Cardiac muscle cell (in vitro differentiated cells and primary cell): ENCODE data around the gene EHBP1L1. TPM values are rescaled to one million over a fixed set of nuclear protein-coding genes. Genes with fewer than 3 reads are reported as not detected.

Experiments used
- DNase-seq, 2 donors: peaks; one replicate each; pipeline versions ENCODE4 v3.0.0 to v3.0.0-alpha.2; 2010 to 2017; ENCODE audit warnings: low read depth in 1 of 2, low spot score in 1 of 2
- H3K27ac ChIP-seq: fragments of 200-600 bp; sonication (generic); 2 replicates; pipeline ENCODE4 v1.5.1; 2016
- H3K27me3 ChIP-seq: fragments of 200-600 bp; sonication (generic); 2 replicates; pipeline ENCODE4 v1.6.0; 2016; ENCODE audit warnings: control low read depth
- H3K36me3 ChIP-seq: fragments of 200-600 bp; sonication (generic); 2 replicates; pipeline ENCODE4 v1.5.1; 2016; ENCODE audit warnings: control low read depth
- H3K4me1 ChIP-seq: fragments of 200-600 bp; sonication (generic); 2 replicates; pipeline ENCODE4 v1.8.1; 2017; ENCODE audit warnings: low read depth, mild to moderate bottlenecking, mixed run types
- H3K4me3 ChIP-seq: fragments of 200-600 bp; sonication (generic); 2 replicates; pipeline ENCODE4 v1.5.1; 2016; ENCODE audit warnings: mild to moderate bottlenecking
- H3K9me3 ChIP-seq: fragments of 200-600 bp; sonication (generic); 2 replicates; pipeline ENCODE4 v1.5.1; 2017; ENCODE audit warnings: low read depth, mild to moderate bottlenecking, control low read depth
- polyA plus RNA-seq: library from polyadenylated mRNA; unstranded; fragments of >200 nt; fragmentation: Nextera tagmentation; extraction: Ambion mirVana; gene quantifications from 2 replicates; pipeline ENCODE4 v1.2.1, GENCODE V29; 2016
- total RNA-seq: library from RNA; depleted of rRNA; stranded (reverse); fragments of >200 nt; gene quantifications from 2 replicates; pipeline ENCODE4 v1.2.3, GENCODE V29; 2016
- TF ChIP-seq, protein P1 (sequence below): IDR thresholded peaks from 2 replicates; pipeline ENCODE4 v1.5.1; 2012; ENCODE audit warnings: low read depth, mild to moderate bottlenecking, low read length

The EHBP1L1 gene
- total and polyA plus RNA-seq, 2 experiments from 2014 or later = 14.2 to 50.5 TPM

DNA sequence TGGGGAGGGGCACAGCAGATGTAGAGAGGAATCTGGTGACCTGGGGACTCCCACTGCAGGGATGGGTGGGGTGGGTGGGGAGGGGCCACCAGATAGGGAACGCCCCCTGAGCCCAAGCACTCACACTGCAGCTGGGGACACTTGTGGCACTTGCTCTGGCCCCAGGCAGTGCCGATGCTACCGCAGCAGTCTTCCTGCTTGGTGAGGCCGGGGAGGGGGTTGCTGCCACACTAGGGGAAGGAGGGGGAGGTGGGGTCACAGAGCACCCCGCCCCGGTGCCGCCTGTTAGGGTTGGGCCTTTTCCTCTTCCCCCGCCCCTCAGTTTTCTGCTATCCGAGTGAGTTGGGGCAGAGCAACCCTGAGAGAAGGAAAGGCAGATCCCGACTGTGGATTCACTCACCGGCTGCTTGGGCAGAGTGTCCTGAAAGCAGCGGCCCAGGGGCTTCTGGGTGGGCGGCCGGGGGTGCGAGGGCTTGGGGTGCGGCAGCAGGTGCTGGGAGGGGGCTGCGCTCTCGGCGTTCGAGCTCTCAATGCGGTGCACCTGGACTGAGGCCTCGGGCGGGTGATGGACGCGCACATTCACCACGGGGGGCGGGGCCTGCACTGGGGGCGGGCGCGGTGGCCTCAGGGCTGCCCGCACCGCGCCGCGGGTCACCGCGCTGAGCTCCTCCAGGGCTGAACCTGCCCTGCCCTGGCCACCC lies 22.4 kb upstream of the EHBP1L1 start:
- Histone ChIP-seq H3K27me3 (peaks cover 6% of the 10 kb centered on the region), H3K36me3 (no peaks in the 10 kb centered on the region), H3K9me3 (no peaks in the 10 kb centered on the region), H3K27ac (no peak overlapping the region), H3K4me3 (no peak overlapping the region), H3K4me1 (peaks cover 15% of the 10 kb centered on the region)
- no peak for DNase-seq
- TF ChIP-seq, protein P1, sequence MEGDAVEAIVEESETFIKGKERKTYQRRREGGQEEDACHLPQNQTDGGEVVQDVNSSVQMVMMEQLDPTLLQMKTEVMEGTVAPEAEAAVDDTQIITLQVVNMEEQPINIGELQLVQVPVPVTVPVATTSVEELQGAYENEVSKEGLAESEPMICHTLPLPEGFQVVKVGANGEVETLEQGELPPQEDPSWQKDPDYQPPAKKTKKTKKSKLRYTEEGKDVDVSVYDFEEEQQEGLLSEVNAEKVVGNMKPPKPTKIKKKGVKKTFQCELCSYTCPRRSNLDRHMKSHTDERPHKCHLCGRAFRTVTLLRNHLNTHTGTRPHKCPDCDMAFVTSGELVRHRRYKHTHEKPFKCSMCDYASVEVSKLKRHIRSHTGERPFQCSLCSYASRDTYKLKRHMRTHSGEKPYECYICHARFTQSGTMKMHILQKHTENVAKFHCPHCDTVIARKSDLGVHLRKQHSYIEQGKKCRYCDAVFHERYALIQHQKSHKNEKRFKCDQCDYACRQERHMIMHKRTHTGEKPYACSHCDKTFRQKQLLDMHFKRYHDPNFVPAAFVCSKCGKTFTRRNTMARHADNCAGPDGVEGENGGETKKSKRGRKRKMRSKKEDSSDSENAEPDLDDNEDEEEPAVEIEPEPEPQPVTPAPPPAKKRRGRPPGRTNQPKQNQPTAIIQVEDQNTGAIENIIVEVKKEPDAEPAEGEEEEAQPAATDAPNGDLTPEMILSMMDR = no peak

DNA sequence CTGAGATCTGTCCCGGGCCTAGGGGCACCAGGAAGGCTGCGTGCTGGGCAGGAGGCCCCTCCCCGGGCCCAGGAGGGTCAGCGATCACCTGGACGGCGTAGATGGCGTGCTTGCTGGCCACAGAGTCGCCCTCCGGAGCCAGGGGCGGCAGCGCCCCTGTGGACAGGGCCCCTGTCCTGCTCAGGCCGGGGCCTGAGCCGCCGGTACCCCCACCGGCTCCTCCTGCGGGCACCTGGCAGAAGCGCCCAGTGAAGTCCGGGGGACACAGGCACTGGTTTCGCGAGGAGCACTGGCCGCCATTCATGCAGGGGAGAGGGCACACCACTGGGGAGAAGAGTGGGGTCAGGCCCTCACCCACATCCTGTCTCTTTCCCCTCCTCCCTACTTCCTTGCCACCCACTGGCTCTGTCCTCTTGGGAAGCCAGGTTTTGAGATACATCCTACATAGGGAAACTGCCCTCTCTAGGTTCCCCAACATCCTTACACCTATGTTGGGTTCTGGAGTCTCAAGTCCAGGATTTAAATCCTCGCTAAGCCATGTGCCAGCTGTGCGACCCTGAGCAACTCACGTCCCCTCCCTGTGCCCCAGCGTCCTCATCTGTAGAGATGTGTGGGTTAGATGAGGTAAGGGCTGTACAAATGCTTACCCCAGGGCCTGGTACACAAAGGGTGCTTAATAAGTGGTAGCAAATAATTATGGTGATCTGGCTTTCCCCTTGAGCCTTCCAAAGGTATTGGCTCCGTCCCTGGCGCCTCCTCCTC lies 21.6 kb upstream of the EHBP1L1 start:
- TF ChIP-seq, protein P1 = no peak
- Histone ChIP-seq H3K9me3 (no peaks in the 10 kb centered on the region), H3K4me1 (peaks cover 23% of the 10 kb centered on the region), H3K4me3 (no peak overlapping the region), H3K36me3 (no peaks in the 10 kb centered on the region), H3K27ac (no peak overlapping the region), H3K27me3 (no peaks in the 10 kb centered on the region)
- no peak for DNase-seq

DNA sequence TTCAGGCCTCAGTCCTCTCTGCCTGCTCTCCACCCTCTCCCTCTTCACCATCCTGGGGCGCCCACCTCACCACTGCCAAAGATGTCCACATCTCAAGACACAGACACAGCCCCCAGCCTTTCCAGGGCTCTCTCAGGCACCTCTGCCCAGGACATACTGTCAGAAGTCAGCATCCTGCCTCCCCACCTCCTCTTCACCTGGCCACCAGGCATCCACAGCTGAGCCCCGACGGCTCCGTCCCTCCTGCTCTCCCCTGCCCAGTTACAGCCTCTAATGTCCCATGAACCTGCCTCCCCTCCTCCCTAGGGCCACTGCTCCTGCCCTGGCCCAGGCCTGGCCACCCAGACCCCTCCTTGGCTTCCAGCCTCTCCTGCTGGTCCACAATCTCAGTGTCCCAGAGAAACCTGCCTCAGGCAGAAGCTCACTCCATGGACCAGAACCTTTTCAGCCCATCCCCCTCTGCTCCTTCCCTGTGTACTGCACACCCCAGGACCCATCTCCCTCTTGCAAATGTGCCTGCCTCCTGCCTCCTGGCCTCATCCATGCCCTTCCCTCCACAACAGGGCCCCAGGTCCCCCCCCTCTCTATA lies 20.9 kb upstream of the EHBP1L1 start:
- no peaks in the 10 kb centered on the region for H3K9me3 ChIP-seq
- no peaks in the 10 kb centered on the region for H3K36me3 ChIP-seq
- no peak overlapping the region for H3K4me3 ChIP-seq
- TF ChIP-seq, protein P1 = no peak
- H3K27me3 ChIP-seq = no peaks in the 10 kb centered on the region
- no peak overlapping the region for H3K27ac ChIP-seq
- H3K4me1 ChIP-seq = peaks cover 29% of the 10 kb centered on the region
- DNase-seq = no peak

DNA sequence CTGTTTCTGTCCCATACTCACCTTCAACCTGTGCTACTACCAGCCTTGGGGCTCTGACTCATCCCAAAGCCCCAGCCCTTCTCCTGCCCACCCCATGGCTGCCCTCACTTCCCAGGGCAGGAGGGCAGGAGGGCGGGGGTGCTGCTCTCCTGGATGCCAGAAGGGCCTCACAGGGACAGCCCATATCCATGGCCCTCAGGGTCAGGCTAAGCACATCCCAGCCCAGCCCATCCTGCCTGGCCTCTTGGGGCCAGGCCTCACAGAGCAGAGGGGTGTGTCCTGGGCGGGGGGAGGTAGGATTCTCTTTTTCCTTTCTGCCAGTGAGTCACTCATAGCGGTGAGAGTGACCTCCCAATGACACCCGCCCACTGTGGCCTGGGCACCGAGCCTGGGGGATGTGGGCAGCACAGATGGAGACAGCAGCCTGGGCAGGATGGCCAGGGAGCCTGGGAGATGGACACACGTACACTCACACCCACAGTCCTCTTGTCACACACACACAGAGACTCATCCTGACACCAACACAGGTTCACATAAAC lies 20.1 kb upstream of the EHBP1L1 start:
- Histone ChIP-seq H3K27ac (no peak overlapping the region), H3K4me3 (no peak overlapping the region), H3K9me3 (no peaks in the 10 kb centered on the region), H3K36me3 (no peaks in the 10 kb centered on the region), H3K27me3 (no peaks in the 10 kb centered on the region), H3K4me1 (peaks cover 34% of the 10 kb centered on the region)
- TF ChIP-seq, protein P1 = no peak
- peak in 1 of 2 donors; percentile 81 for DNase-seq

DNA sequence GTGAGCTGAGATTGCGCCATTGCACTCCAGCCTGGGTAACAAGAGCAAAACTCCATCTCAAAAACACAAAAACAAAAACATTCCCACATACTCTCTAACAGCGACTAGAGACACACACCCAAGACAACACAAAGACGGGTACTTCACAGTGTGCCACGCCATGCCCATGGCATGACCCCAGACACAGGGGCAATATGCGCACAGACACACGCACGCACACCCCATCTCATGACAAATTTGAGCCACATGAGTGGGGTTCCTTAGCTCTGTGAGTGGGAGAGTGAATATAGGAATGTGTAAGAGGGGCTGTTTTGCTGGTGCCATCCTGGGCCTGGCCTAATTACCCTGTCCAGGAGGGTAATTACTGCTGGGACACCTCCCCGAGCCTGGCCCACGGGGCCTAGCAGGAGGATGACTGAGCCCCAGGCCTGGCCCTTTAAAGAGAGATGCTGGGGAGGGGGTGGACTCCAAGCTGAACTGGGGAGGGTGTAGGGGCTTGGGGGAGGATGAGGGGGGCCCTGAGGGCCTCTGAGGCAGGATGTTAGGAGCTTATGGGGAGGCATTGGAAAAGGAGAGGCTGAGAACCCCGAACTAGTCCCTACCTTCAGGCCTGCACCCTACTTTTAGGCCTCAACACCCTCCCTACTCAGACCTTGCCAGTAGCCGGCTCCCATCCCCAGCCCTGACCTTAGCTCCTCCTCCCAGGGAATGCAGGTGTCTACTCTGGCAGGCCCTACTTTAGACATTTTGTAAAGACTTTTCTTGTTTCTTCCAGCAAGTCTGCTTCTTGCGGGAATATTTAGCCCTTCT lies 19.2 kb upstream of the EHBP1L1 start:
- Histone ChIP-seq H3K36me3 (no peaks in the 10 kb centered on the region), H3K27ac (peak overlapping the region; percentile 93), H3K4me3 (peak overlapping the region; percentile 50), H3K27me3 (no peaks in the 10 kb centered on the region), H3K4me1 (peaks cover 39% of the 10 kb centered on the region), H3K9me3 (no peaks in the 10 kb centered on the region)
- TF ChIP-seq, protein P1 = no peak
- no peak for DNase-seq
